Measurements from ENCODE around the gene SDK2.

Gene SDK2

GRCh38 chr17:73404246-73404645 is 240.0 kb downstream of the SDK2 start:
- no peak for DNase-seq

- no peak for DNase-seq
Observed at GRCh38 chr17:73402466-73402865, 241.8 kb downstream of the SDK2 start.

GRCh38 chr17:73401911-73402310 is 242.3 kb downstream of the SDK2 start:
- peak; percentile 23 for DNase-seq

GRCh38 chr17:73400915-73401545 is 243.2 kb downstream of the SDK2 start:
- DNase-seq: no peak

- no peak for DNase-seq
Observed at GRCh38 chr17:73399056-73399455, 245.2 kb downstream of the SDK2 start.

- no peak for DNase-seq
Observed at GRCh38 chr17:73397856-73398540, 246.2 kb downstream of the SDK2 start.

- no peak for DNase-seq
Observed at GRCh38 chr17:73397278-73397826, 246.9 kb downstream of the SDK2 start.

GRCh38 chr17:73396431-73397277 is 247.6 kb downstream of the SDK2 start:
- no peak for DNase-seq

- no peak for DNase-seq
Observed at GRCh38 chr17:73394512-73395450, 249.5 kb downstream of the SDK2 start.

GRCh38 chr17:73393962-73394361 is 250.3 kb downstream of the SDK2 start:
- no peak for DNase-seq

- no peak for DNase-seq
Observed at GRCh38 chr17:73393381-73393780, 250.9 kb downstream of the SDK2 start.

- DNase-seq: no peak
Observed at GRCh38 chr17:73391331-73392265, 252.6 kb downstream of the SDK2 start.

- DNase-seq: no peak
Observed at GRCh38 chr17:73390851-73391250, 253.4 kb downstream of the SDK2 start.

- DNase-seq: no peak
Observed at GRCh38 chr17:73390221-73390620, 254.0 kb downstream of the SDK2 start.

GRCh38 chr17:73389411-73389810 is 254.8 kb downstream of the SDK2 start:
- no peak for DNase-seq

- DNase-seq: no peak
Observed at GRCh38 chr17:73388578-73388905, 255.7 kb downstream of the SDK2 start.

- DNase-seq: no peak
Observed at GRCh38 chr17:73387746-73388577, 256.3 kb downstream of the SDK2 start.

GRCh38 chr17:73386561-73386960 is 257.7 kb downstream of the SDK2 start:
- DNase-seq: no peak

- DNase-seq: no peak
Observed at GRCh38 chr17:73384926-73385325, 259.3 kb downstream of the SDK2 start.

- DNase-seq: no peak
Observed at GRCh38 chr17:73380439-73381106, 263.7 kb downstream of the SDK2 start.
